HG02852 (cell line): ENCODE results near the gene ELP4.
A peak's percentile ranks its signal among the peaks of the same experiment; 100 is the strongest.

Source experiments
- ATAC-seq: cut with Tn5 transposase; IDR thresholded peaks from one replicate; pipeline ENCODE4 v1.9.1; 2021; ENCODE audit warnings: mild to moderate bottlenecking, moderate library complexity; ENCODE audit not compliant: unreplicated experiment

Gene ELP4

DNA sequence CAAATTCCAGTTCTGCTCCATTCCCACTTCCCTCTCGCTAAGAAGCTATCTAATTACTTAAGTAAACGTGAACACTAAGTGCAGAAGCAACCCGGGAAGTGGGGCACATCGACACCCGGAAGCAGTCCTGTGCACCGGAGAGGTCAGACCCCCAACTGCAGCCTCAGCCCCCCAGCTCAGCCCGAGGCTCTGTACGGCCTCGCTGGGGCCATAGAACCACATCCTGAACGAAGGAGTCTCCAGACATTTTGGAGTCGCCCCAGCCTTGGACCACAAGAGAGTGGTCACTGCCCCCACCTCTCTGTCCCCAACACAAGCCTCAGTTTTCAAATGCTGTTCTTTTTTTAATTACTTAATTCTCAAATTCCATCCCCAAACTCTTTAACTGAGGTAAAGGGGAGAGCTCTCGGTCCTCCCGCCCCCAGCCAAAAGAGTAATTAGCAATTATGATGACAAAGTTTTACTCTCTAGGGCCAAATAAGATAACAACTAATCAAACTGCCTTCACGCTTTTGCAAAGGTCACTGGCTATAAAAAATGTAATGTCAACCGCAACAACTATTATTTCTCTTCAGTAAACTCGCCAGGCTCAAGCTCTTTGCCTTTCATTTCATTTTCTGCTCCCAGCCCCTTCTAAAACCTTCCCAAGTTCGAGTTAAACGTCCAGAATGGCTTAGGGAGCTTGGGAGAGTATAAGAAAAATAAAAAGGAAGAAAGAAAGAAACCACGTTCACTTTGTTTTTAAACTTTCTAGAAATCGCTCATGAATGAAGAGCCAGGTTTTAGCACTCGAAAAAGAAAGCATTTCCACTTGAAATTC is 299.4 kb downstream of the ELP4 start:
- ATAC-seq = no peak

- ATAC-seq = no peak
Observed at GRCh38 chr11:31809541-31809856, 299.9 kb downstream of the ELP4 start.

- ATAC-seq = no peak
Observed at GRCh38 chr11:31809857-31810778, 300.6 kb downstream of the ELP4 start.

- peak; percentile 66 for ATAC-seq
Observed at GRCh38 chr11:31810779-31811647, 301.4 kb downstream of the ELP4 start, which contains the start of gene PAX6. Gene PAX6 (minus strand): TSS chr11:31811322. CDS start chr11:31806411, 4,911 bp downstream.

DNA sequence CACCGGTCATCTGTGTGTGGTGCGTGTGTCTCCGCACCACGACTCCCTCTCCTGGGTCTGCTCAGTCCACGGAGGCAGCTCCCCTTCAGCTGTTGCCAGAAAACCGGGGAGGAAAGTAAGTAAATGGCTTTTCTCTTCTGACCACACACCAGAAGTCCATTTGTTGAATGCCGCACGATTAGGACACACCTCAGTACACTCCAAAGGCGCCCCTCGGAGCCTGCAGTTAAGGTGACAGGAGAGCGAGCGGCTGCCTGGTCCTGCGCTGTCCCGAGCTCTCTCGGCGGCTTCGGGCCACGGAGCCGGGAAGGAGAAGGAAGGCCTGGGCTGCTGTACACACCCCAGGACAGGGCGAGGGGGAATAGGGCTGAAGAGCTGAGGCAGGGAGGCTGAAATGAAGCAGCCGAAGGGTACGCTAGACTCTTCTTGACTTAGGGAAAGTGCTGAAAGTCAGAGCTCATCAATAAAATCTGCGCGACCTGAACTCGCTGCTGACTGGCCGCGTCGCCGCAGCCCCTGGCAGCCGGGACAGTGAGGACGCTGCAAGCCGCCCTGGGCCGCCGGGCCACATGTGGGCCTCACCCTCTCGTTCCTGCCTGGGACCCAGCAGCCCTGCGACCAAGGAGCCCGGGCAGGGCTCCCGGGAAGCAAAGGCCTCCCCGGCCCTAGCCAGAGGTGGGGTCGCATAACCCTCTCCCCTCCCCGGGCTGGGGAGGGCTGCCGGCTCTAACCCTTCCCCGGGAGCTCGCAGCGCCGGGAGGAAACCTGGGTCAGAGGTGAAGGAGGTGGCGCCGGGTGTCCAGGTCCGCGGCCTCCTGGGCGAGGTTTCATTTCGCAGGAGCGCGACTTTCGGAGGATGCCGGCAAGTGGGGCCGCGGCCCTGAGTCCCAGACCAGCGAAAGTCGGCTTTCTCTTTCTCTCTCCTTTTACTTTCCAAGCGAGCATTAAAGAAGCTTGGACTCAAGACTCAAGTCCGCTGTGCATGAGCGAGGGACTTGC is 303.1 kb downstream of the ELP4 start:
- no peak for ATAC-seq

GRCh38 chr11:31813391-31814175 is 304.0 kb downstream of the ELP4 start:
- ATAC-seq = no peak

- ATAC-seq = no peak
Observed at GRCh38 chr11:31814176-31814868, 304.8 kb downstream of the ELP4 start.

DNA sequence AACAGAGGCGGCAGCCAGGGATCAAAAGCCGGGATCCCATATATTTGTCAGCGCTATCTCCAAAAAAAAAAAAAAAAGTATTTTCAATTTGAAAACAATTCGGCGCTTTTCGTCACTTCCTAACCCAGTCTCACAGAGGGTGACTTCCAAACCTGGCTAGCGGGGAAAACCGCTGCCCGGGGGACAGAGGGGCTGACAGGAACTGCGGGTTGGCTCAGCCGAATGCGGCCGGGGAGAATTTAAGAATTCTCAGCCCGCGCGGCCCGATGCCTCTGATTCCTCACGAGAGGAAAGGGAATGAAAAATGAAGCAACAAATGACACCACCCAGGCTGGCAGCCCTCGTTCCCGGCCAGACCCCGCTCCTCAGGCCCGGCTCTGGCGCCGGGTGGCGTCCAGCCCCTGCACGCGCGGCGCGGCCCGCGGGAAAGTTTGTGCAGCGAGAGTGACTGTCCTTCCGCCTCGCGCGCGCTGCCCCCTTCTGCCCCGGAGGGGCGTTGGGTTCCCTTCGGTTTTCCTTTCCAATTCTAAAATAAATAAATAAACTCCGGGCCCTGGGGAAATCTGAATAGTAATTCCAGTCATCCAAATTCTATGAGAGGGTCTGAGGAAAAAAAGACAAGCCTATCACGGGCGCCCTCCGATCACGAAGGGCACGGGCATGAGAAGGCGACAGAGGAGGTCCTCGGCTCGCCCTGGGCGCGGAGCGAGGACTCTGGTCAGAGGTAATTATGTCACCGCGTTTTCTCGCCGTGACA is 306.3 kb downstream of the ELP4 start:
- no peak for ATAC-seq

- no peak for ATAC-seq
Observed at GRCh38 chr11:31816468-31817053, 307.0 kb downstream of the ELP4 start.

- ATAC-seq = no peak
Observed at GRCh38 chr11:31817054-31817620, 307.6 kb downstream of the ELP4 start.

GRCh38 chr11:31817621-31818424 is 308.3 kb downstream of the ELP4 start:
- no peak for ATAC-seq

DNA sequence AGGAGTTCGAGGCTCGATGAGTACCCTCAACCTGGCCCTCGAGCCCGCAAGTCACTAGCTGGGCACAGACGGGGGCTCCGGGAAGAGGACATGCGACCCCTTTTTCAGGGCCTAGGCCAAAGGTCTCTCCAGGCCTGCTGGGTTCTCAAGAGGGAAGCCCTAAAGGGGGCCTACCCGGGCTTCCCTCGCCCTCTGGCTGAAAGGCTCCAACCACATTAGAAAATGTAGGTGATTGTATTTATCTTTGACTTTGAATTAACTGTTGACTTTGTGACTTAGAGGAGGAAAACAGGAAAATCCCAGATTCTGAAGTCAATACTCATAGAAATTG is 308.8 kb downstream of the ELP4 start:
- no peak for ATAC-seq

- ATAC-seq = no peak
Observed at GRCh38 chr11:31818874-31819331, 309.3 kb downstream of the ELP4 start.

- no peak for ATAC-seq
Observed at GRCh38 chr11:31819621-31820437, 310.3 kb downstream of the ELP4 start.

DNA sequence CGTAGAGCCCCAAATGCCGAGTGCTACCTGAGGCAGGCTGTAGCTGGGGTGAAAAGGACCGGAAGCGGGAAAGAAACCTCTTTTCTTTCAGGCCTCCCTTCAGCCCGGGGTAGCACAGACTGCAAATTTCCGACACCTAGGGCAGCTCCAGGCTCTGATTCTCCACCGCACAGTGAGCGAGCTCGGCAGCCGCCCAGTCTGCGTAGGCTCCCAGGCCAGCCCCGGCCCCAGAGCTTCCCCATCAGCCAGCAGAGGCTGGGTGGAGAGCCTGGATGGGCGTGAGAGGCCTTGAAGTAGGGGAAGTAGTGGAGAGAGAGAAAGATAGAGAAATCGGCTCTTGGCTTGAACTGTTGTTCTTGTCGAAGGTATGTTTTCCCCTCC is 310.9 kb downstream of the ELP4 start:
- no peak for ATAC-seq
